HCT116 (cell line): ENCODE measurements around the gene ACTL7A. TPM values are rescaled to one million over a fixed set of nuclear protein-coding genes. Genes with fewer than 3 reads are reported as not detected.

Source experiments
- ATAC-seq: fragments of 200-7000 bp; cut with Tn5 transposase; 2 replicates; pipeline ENCODE4 v1.9.1; 2020; ENCODE audit warnings: mild to moderate bottlenecking, moderate library complexity
- BruUV-seq: library from RNA; stranded (reverse); fragments of 400-500 nt; replicated peaks from 2 replicates; lab custom pipeline; 2021; lab: Mats Ljungman, UMichigan
- CTCF ChIA-PET: fragments of 300-600 bp; sonication (Branson Sonifier 250); formaldehyde crosslinking; loops from one replicate; lab custom pipeline; 2021; ENCODE audit warnings: antibody characterized with exemption; lab: Charles Lee
- POLR2A ChIA-PET: fragments of 300-600, 350-600 bp; sonication (Branson Sonifier 250); formaldehyde crosslinking; loops from one replicate; lab custom pipeline; 2021; ENCODE audit warnings: antibody characterized with exemption; lab: Charles Lee
- RAD21 ChIA-PET, 2 experiments: fragments of 300-600 bp; sonication (Branson Sonifier 250); formaldehyde crosslinking; loops; one replicate each; lab custom pipeline; 2023; ENCODE audit warnings: low total read pairs in 2 of 2; ENCODE audit not compliant: uncharacterized antibody in 2 of 2, unreplicated experiment in 2 of 2, low non-redundant PET in 1 of 2; lab: Charles Lee
- DNase-seq: peaks from one replicate; pipeline ENCODE4 v3.0.0-alpha.2; 2010; ENCODE audit warnings: low read depth, low spot score
- H2AFZ ChIP-seq: fragments of 200-600 bp; shearing (Covaris generic), sonication (generic); 2 replicates; pipeline ENCODE4 v1.6.1; 2017; ENCODE audit warnings: low read depth, mixed run types, mixed read lengths, antibody characterized with exemption, low read length; ENCODE audit not compliant: poor library complexity, severe bottlenecking
- H3K27ac ChIP-seq: 2 replicates; pipeline ENCODE4 v1.5.1; 2012; ENCODE audit warnings: low read depth, low read length
- H3K27me3 ChIP-seq: fragments of 200-600 bp; sonication (generic); 2 replicates; pipeline ENCODE4 v1.6.1; 2016; ENCODE audit warnings: mixed run types, low read length, mixed read lengths; ENCODE audit not compliant: insufficient read depth
- H3K36me3 ChIP-seq, 2 experiments: fragments of 200-500 bp in 1 of 2; fragments of 200-600 bp in 1 of 2; sonication (Bioruptor generic) in 1 of 2; sonication (generic) in 1 of 2; 2 replicates each; pipeline versions ENCODE4 v1.5.1 to v1.6.1; 2014 to 2016; ENCODE audit warnings: low read length in 2 of 2, inconsistent platforms in 1 of 2, mixed read lengths in 1 of 2, mixed run types in 1 of 2; ENCODE audit not compliant: insufficient read depth in 2 of 2, control insufficient read depth in 1 of 2
- H3K4me1 ChIP-seq, 2 experiments: fragments of 200-600 bp in 1 of 2; sonication (generic) in 1 of 2; 2 replicates each; pipeline versions ENCODE4 v1.5.1 to v1.6.1; 2012 to 2017; ENCODE audit warnings: low read length in 2 of 2, inconsistent platforms in 1 of 2, mild to moderate bottlenecking in 1 of 2, mixed read lengths in 1 of 2, mixed run types in 1 of 2, moderate library complexity in 1 of 2; ENCODE audit not compliant: insufficient read depth in 2 of 2, control insufficient read depth in 1 of 2
- H3K4me2 ChIP-seq: fragments of 200-600 bp; sonication (generic); 2 replicates; pipeline ENCODE4 v1.6.1; 2017; ENCODE audit warnings: mixed run types, low read length, mixed read lengths
- H3K4me3 ChIP-seq, 2 experiments: fragments of 200-600 bp in 1 of 2; sonication (generic) in 1 of 2; replicated peaks in 1 of 2; 2 replicates each; pipeline ENCODE4 v1.5.1; 2011 to 2016; ENCODE audit warnings: low read length in 2 of 2, control low read depth in 1 of 2, low read depth in 1 of 2, mild to moderate bottlenecking in 1 of 2, mixed read lengths in 1 of 2, mixed run types in 1 of 2
- H3K79me2 ChIP-seq: fragments of 200-600 bp; sonication (generic); 2 replicates; pipeline ENCODE4 v1.6.1; 2017; ENCODE audit warnings: mild to moderate bottlenecking, mixed run types, low read length, moderate library complexity, mixed read lengths; ENCODE audit not compliant: insufficient read depth
- H3K9ac ChIP-seq: fragments of 200-600 bp; sonication (generic); 2 replicates; pipeline ENCODE4 v1.6.1; 2016; ENCODE audit warnings: low read length, mixed read lengths
- H3K9me2 ChIP-seq: fragments of 200-600 bp; sonication (generic), shearing (Covaris generic); 2 replicates; pipeline ENCODE4 v1.6.1; 2017; ENCODE audit warnings: mixed run types, mild to moderate bottlenecking, moderate library complexity; ENCODE audit not compliant: insufficient read depth
- H3K9me3 ChIP-seq, 2 experiments: fragments of 200-500 bp in 1 of 2; fragments of 200-600 bp in 1 of 2; sonication (Bioruptor generic) in 1 of 2; sonication (generic) in 1 of 2; 2 replicates each; pipeline ENCODE4 v1.6.1; 2014 to 2017; ENCODE audit warnings: low read length in 2 of 2, mixed read lengths in 2 of 2, inconsistent platforms in 1 of 2, low read depth in 1 of 2, mild to moderate bottlenecking in 1 of 2, mixed run types in 1 of 2, moderate library complexity in 1 of 2; ENCODE audit not compliant: control insufficient read depth in 1 of 2, insufficient read depth in 1 of 2
- H4K20me1 ChIP-seq: fragments of 200-600 bp; sonication (generic), shearing (Covaris generic); 2 replicates; pipeline ENCODE4 v1.6.1; 2017; ENCODE audit warnings: mixed run types, mild to moderate bottlenecking, moderate library complexity; ENCODE audit not compliant: insufficient read depth
- EZH2 ChIP-seq: fragments of 200-600 bp; sonication (generic); IDR thresholded peaks from 2 replicates; pipeline ENCODE4 v1.6.1; 2017; ENCODE audit warnings: antibody characterized with exemption, mixed run types
- POLR2AphosphoS5 ChIP-seq: IDR thresholded peaks from 2 replicates; pipeline ENCODE4 v1.6.1; 2011; ENCODE audit warnings: mild to moderate bottlenecking, low read depth, low read length, moderate library complexity
- ZNF274 ChIP-seq: fragments of 200-500 bp; sonication (Bioruptor generic); IDR thresholded peaks from 2 replicates; pipeline ENCODE4 v1.6.1; 2014; ENCODE audit warnings: mild to moderate bottlenecking, low read depth, low read length, inconsistent platforms
- intact Hi-C: fragments of 100-400 bp; cut with micrococcal nuclease; formaldehyde crosslinking; loops from 2 replicates; pipeline ENCODE4 v1.10.0; 2022
- total RNA-seq: library from RNA; stranded (reverse); gene quantifications from one replicate; pipeline ENCODE4 v1.2.1, GENCODE V29; 2021; ENCODE audit not compliant: unreplicated experiment
- TF ChIP-seq, protein P1 (sequence below): IDR thresholded peaks from 2 replicates; pipeline ENCODE4 v1.6.1; 2012
- TF ChIP-seq, protein P2 (sequence below): IDR thresholded peaks from 2 replicates; pipeline ENCODE4 v1.6.1; 2012; ENCODE audit warnings: low read depth
- TF ChIP-seq, protein P3 (sequence below), 3 experiments: fragments of 200-600 bp in 1 of 3; sonication (generic) in 1 of 3; IDR thresholded peaks in 2 of 3; conservative IDR thresholded peaks in 1 of 3; 2 replicates each; pipeline ENCODE4 v1.5.1; 2012 to 2017; ENCODE audit warnings: low read depth in 2 of 3, low read length in 2 of 3, antibody characterized with exemption in 1 of 3, borderline replicate concordance in 1 of 3, control low read depth in 1 of 3, mild to moderate bottlenecking in 1 of 3, mixed read lengths in 1 of 3, mixed run types in 1 of 3, moderate library complexity in 1 of 3; ENCODE audit not compliant: insufficient read depth in 1 of 3

The ACTL7A gene
- total RNA-seq, 1 experiment from 2014 or later: not detected

DNA sequence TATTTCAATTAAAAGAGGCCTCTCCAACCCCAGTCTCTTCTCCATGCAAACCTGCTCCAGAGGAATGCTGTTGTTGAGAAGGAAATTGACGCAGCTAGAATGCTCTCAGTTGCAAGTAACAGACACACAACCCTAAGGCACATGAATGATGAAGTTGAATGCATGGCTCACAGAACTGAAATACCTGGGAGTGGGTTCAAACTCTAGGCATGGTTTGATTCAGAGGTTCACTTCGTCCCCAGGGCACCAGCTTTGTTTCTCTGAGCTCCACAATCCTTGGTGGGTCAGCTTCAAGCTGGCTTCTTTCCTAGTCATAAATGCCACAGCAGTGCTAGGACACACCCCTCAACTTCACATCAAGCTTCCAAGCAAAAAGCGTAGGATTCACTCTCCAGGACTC is 10.9 kb upstream of the ACTL7A start:
- Histone ChIP-seq H3K9ac (no peak overlapping the region), H3K36me3 (no peaks in the 10 kb centered on the region), H3K4me3 (no peak overlapping the region), H3K79me2 (no peaks in the 10 kb centered on the region), H3K27me3 (no peaks in the 10 kb centered on the region), H3K4me2 (no peak overlapping the region), H3K27ac (no peak overlapping the region), H3K9me2 (peaks cover 5% of the 10 kb centered on the region; the same call in 1 of the 2 replicates), H3K9me3 (no peaks in the 10 kb centered on the region)
- intact Hi-C loops: loop anchor here (5.0 to 10.0 kb wide), 2 partner anchors 474 to 551 kb away; partner anchors contain the start of gene EPB41L4B
- ChIA-PET POLR2A (no interaction called here), RAD21 (no interaction called here), CTCF (interaction anchor here (0.9 to 3.4 kb wide), 2 partner anchors 103 to 551 kb away, joined by 3 to 8 read pairs; no protein-coding TSS in a partner anchor)
- no peak for DNase-seq
- no peak for ATAC-seq
- BruUV-seq: no TSS peak
- TF ChIP-seq, protein P1, sequence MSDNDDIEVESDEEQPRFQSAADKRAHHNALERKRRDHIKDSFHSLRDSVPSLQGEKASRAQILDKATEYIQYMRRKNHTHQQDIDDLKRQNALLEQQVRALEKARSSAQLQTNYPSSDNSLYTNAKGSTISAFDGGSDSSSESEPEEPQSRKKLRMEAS: no peak
- TF ChIP-seq ZNF274 (no peak), EZH2 (no peak), POLR2AphosphoS5 (no peak)
- TF ChIP-seq, protein P2, sequence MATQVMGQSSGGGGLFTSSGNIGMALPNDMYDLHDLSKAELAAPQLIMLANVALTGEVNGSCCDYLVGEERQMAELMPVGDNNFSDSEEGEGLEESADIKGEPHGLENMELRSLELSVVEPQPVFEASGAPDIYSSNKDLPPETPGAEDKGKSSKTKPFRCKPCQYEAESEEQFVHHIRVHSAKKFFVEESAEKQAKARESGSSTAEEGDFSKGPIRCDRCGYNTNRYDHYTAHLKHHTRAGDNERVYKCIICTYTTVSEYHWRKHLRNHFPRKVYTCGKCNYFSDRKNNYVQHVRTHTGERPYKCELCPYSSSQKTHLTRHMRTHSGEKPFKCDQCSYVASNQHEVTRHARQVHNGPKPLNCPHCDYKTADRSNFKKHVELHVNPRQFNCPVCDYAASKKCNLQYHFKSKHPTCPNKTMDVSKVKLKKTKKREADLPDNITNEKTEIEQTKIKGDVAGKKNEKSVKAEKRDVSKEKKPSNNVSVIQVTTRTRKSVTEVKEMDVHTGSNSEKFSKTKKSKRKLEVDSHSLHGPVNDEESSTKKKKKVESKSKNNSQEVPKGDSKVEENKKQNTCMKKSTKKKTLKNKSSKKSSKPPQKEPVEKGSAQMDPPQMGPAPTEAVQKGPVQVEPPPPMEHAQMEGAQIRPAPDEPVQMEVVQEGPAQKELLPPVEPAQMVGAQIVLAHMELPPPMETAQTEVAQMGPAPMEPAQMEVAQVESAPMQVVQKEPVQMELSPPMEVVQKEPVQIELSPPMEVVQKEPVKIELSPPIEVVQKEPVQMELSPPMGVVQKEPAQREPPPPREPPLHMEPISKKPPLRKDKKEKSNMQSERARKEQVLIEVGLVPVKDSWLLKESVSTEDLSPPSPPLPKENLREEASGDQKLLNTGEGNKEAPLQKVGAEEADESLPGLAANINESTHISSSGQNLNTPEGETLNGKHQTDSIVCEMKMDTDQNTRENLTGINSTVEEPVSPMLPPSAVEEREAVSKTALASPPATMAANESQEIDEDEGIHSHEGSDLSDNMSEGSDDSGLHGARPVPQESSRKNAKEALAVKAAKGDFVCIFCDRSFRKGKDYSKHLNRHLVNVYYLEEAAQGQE: no peak
- TF ChIP-seq, protein P3, sequence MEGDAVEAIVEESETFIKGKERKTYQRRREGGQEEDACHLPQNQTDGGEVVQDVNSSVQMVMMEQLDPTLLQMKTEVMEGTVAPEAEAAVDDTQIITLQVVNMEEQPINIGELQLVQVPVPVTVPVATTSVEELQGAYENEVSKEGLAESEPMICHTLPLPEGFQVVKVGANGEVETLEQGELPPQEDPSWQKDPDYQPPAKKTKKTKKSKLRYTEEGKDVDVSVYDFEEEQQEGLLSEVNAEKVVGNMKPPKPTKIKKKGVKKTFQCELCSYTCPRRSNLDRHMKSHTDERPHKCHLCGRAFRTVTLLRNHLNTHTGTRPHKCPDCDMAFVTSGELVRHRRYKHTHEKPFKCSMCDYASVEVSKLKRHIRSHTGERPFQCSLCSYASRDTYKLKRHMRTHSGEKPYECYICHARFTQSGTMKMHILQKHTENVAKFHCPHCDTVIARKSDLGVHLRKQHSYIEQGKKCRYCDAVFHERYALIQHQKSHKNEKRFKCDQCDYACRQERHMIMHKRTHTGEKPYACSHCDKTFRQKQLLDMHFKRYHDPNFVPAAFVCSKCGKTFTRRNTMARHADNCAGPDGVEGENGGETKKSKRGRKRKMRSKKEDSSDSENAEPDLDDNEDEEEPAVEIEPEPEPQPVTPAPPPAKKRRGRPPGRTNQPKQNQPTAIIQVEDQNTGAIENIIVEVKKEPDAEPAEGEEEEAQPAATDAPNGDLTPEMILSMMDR (IDR thresholded peaks at IDR 0.05 in 2 of 3, conservative IDR thresholded peaks at IDR 0.05 in 1 of 3; ENCODE audit: borderline replicate concordance in 1 of 3, insufficient read depth in 1 of 3, low read depth in 2 of 3, low read length in 2 of 3): no peak
- TF ChIP-seq, all 23 proteins: peak for 0
- H2AFZ ChIP-seq: no peak overlapping the region
- H3K4me1 ChIP-seq: no peaks in the 10 kb centered on the region
- H4K20me1 ChIP-seq: no peaks in the 10 kb centered on the region
